ENCODE results near the gene PURA.

DNA sequence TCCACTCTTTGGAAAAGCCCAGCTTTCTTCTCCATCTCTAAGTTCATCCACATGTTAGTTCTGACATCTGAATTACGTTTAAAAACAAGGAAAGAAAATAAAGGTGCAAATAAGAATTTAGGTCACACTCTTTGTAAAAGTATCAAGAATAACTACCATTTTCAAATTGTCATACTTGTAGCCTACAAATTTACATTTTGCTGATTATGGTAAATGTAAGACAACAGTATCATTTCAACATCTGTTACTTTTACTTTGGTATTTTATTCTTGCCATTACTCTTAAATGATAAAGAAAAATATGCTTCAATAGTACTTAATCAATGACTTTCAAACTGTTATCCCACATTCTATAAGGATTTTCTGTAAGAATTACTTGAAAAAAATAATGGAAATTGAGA lies 9.8 kb upstream of the PURA start:
- TF ChIP-seq, protein P1, sequence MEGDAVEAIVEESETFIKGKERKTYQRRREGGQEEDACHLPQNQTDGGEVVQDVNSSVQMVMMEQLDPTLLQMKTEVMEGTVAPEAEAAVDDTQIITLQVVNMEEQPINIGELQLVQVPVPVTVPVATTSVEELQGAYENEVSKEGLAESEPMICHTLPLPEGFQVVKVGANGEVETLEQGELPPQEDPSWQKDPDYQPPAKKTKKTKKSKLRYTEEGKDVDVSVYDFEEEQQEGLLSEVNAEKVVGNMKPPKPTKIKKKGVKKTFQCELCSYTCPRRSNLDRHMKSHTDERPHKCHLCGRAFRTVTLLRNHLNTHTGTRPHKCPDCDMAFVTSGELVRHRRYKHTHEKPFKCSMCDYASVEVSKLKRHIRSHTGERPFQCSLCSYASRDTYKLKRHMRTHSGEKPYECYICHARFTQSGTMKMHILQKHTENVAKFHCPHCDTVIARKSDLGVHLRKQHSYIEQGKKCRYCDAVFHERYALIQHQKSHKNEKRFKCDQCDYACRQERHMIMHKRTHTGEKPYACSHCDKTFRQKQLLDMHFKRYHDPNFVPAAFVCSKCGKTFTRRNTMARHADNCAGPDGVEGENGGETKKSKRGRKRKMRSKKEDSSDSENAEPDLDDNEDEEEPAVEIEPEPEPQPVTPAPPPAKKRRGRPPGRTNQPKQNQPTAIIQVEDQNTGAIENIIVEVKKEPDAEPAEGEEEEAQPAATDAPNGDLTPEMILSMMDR (IDR thresholded peaks at IDR 0.05; ENCODE audit: insufficient read depth, low read depth, low read length), result no peak
- no peak for TF ChIP-seq EZH2 (IDR thresholded peaks at IDR 0.05; ENCODE audit: insufficient read depth, low read length)
